HG03175 (cell line): Measurements from ENCODE around the gene SLC15A4.
"Not testable (repeated sequence)": the region's sequence is repeated elsewhere in the genome, so short reads cannot be mapped to it uniquely, and the experiment has no call there.

Experiments
- ATAC-seq: cut with Tn5 transposase; IDR thresholded peaks from one replicate; pipeline ENCODE4 v1.9.1; 2021; ENCODE audit warnings: mild to moderate bottlenecking, moderate library complexity; ENCODE audit not compliant: unreplicated experiment

The SLC15A4 gene

DNA sequence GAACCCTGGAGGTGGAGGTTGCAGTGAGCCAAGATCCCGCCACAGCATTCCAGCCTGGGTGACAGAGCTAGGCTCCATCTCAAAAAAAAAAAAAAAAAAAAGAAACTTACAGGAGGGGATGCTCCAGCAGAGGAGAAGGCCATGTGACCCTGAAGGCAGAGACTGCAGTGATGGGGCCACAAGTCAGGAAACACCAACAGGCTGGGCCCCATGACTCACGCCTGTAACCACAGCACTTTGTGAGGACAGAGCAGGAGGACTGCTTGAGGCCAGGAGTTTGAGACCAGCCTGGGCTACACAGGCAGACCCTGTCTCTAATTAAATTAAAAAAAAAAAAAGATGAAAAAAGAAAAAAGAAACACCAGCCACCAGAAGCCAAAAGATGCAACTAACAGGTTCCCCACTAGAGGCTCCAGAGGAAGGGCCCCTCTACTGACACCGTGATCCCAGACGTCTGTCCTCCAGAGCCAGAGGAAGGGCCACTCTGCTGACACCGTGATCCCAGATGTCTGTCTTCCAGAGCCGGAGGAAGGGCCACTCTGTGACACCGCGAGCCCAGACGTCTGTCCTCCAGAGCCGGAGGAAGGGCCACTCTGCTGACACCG, 20.4 kb upstream of the SLC15A4 start:
- peak; percentile 39 for ATAC-seq

GRCh38 chr12:128843538-128843937, 19.8 kb upstream of the SLC15A4 start:
- ATAC-seq = no peak

DNA sequence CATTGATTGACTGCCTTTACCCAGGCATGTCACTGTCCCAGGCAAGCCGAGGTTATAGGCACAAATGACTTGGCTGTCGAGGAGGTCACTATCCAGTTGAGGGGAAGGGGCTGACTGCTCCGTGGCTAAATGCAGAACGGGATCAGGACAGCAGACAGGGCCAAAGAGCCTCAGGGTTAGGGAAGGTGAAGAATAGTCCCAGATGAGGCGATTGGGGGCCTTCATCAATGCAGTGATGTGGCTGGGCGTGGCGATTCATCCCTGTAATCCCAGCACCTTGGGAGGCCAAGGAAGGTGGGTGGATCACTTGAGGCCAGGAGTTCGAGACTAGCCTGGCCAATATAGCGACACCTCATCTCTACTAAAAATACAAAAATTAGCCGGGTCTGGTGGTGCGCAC, 18.8 kb upstream of the SLC15A4 start:
- ATAC-seq = no peak

- ATAC-seq = peak; percentile 65
Observed at GRCh38 chr12:128840862-128841468, 17.2 kb upstream of the SLC15A4 start.

DNA sequence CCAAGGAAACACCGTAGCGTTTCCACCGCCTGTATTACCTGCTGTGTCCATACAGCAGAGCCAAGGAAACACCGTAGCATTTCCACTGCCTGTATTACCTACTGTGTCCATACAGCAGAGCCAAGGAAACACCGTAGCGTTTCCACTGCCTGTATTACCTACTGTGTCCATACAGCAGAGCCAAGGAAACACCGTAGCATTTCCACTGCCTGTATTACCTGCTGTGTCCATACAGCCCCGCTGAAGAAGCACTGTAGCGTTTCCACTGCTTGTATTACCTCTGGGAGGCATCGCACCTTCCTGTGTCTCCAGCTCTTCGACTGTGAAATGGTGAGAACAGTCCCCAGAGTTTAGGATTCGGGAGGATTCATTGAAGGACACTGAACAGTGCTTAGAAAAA, 16.1 kb upstream of the SLC15A4 start:
- ATAC-seq = not testable (repeated sequence)

DNA sequence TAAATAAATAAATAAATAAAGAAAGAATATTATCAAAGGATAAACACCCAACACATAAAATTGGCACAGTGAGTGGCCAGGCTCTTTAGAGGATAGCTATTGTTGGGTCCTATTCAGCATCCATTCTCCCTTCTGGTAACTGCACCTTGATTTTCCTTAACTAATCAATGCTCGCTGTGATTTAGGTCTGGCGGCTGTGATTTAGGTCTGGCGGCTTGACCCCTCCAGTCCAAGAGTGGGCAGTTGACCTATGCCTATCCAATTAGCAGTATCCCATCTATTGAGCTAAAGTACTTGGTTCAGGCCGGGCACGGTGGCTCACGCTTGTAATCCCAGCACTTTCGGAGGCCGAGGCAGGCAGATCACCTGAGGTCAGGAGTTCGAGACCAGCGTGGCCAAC, 9.7 kb upstream of the SLC15A4 start:
- ATAC-seq = no peak

- ATAC-seq = peak; percentile 45
Observed at GRCh38 chr12:128830505-128830893, 6.7 kb upstream of the SLC15A4 start.

DNA sequence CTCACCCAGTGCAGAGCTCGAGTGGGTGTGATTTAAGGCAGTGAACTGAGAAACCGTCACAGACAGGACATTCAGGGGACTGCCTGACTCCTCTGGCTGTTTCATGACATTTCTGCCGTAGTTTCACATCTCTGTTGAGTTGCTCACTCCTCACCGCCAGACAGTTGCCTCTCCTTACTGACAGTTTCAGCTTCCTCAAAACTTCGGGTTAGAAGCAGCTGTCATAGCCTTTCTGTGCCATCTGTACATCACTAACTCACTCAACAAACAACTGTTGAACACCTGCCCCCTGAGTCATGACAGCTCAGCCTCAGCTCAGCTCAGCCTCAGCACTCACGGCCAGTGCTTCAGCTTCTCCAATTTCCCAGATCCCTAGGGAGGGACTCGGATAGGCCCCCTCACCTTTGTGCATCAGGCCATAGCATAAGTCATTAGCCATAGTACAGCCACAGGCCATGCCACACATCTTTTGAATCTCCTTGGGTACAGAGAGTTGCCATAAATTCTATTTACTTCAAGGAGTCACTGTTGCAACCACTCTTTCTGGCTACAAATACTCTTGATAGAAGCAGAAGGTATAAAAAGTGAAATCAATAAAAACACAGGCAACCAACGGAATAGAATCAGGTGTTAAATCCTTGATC, 6.2 kb upstream of the SLC15A4 start:
- peak; percentile 90 for ATAC-seq

GRCh38 chr12:128827724-128828123, 4.0 kb upstream of the SLC15A4 start:
- no peak for ATAC-seq

DNA sequence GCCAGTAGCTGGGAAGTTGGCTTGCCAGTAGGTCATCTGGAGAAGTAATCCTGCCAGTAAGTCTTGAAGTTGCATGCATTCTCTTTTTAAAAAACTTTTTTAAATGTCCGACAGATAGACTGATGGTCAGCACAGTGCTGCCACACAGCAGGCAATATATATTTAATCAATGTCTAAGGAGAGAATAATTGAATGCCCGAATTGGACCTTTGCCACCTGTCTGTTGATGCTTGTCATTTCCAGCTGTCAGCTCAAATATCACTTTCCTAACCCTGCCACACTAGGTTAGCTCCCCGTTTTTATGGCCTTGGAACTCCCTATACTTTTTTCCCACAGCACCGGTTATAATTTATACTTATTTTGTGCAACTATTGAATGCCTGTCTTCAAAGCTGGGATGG, 2.1 kb upstream of the SLC15A4 start:
- ATAC-seq = no peak

- ATAC-seq = peak; percentile 8
Observed at GRCh38 chr12:128823216-128823915, 392 bp downstream of the SLC15A4 start.

DNA sequence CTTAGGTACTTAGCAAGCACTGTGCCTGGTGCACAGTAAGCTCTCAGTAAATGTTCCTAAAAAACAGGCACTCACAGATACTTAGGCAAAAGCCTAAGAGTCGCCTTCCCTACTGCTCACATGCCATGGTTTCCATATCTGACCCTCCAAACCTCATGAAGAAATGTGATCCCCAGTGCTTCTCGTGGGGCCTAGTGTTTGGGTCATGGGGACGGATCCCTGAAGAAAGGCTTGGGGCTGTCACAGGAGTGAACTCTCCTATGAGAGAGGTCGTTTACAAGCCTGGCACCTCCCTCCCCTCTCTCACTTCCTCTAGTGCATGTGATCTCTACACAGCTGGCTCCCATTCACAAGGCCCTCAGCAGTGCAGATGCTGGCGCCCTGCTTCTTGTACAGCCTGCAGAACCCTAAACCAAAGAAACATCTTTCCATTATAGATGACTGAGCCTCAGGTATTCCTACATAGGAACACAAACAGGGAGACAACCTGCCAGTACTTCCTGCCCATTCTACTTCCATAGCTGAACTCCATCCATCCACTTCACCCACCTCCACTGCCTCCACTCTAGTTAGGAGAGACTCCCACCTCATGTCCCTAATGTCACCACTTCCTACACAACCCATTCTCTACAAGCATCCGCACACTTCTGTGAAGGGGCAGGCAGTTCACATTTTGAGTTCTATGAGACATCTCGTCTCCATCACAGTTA, 2.9 kb downstream of the SLC15A4 start:
- peak; percentile 70 for ATAC-seq

- no peak for ATAC-seq
Observed at GRCh38 chr12:128820253-128820652, 3.5 kb downstream of the SLC15A4 start.

- no peak for ATAC-seq
Observed at GRCh38 chr12:128819293-128820144, 4.2 kb downstream of the SLC15A4 start.

DNA sequence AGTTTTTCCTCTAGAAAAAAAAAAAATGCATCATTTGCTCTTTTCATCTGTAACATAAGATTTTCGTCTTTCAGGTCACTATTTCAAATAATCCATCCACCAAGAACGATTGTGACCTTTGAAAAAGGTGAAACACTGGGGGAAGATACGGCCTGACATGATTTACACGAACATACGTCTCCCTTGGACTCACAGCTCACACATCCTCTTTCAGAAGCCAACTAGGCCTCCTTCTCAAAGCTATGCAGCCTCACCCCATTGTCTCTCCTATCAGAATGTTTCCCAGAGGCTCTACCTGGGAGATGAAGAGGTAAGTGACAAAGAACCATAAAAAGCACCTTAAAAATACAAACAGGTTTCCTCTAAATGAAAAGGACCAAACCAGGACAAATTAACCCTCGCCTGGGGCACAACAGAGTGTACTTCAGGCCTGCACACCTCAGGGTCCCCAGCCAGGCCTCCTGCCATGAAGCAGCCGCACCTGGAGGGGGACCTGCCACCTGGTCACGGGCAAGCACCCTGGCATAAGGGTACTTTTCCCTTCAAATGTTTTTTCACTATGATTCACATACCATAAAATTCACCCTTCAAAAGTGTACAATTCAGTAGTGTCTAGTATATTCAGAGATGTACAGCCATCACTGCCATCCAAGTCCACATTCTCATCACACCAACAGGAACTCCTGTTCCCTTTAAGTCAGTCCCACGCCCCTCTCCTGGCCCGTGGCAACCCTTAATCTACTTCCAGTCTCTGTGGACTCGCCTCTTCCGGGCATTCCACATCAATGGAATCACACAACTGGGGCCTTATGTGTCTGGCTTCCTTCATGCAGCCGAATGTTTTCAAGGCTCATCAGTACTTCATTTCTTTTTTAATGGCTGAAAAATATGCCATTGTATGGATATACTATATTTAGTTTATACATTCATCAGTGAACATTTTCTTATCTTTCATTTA, 5.4 kb downstream of the SLC15A4 start:
- peak; percentile 26 for ATAC-seq

- ATAC-seq = peak; percentile 25
Observed at GRCh38 chr12:128817111-128818015, 6.4 kb downstream of the SLC15A4 start.

GRCh38 chr12:128816643-128816920, 7.2 kb downstream of the SLC15A4 start:
- ATAC-seq = no peak
